IMR-90 (cell line): ENCODE data around the gene CCL20. TPM values are rescaled to one million over a fixed set of nuclear protein-coding genes. Genes with fewer than 3 reads are reported as not detected.

ENCODE experiments used
- ATAC-seq: fragments of 200-7000 bp; cut with Tn5 transposase; 2 replicates; pipeline ENCODE4 v1.9.1; 2020; ENCODE audit warnings: low read depth, mild to moderate bottlenecking, moderate library complexity
- BruUV-seq: library from RNA; stranded (reverse); fragments of 400-500 nt; replicated peaks from 2 replicates; lab custom pipeline; 2021; lab: Mats Ljungman, UMichigan
- CTCF ChIA-PET: fragments of 300-600 bp; formaldehyde crosslinking; extraction: SDS; loops from one replicate; lab custom pipeline; 2021; ENCODE audit warnings: antibody characterized with exemption; lab: Yijun Ruan, JAX
- POLR2A ChIA-PET: fragments of 300-600 bp; sonication (Branson Sonifier 250); formaldehyde crosslinking; loops from one replicate; lab custom pipeline; 2022; ENCODE audit warnings: antibody characterized with exemption; ENCODE audit not compliant: unreplicated experiment; lab: Charles Lee
- DNase-seq: peaks from one replicate; pipeline ENCODE4 v3.0.0; 2013
- H2AFZ ChIP-seq: replicated peaks from 2 replicates; pipeline ENCODE3; 2013; ENCODE audit warnings: low read length, mild to moderate bottlenecking; ENCODE audit not compliant: poor library complexity
- H2AK5ac ChIP-seq: 2 replicates; pipeline ENCODE4 v1.6.1; 2013; ENCODE audit warnings: low read depth, low read length, inconsistent platforms
- H2AK9ac ChIP-seq: replicated peaks from 2 replicates; pipeline ENCODE3; 2013; ENCODE audit warnings: mild to moderate bottlenecking, low read depth, low read length, moderate library complexity; ENCODE audit not compliant: poor library complexity
- H2BK120ac ChIP-seq: 2 replicates; pipeline ENCODE4 v1.6.1; 2013; ENCODE audit warnings: low read depth, low read length, inconsistent platforms
- H2BK15ac ChIP-seq: 3 replicates; pipeline ENCODE4 v1.6.1; 2013; ENCODE audit warnings: low read depth, low read length, inconsistent platforms
- H2BK20ac ChIP-seq: 2 replicates; pipeline ENCODE4 v1.6.1; 2013; ENCODE audit warnings: low read depth, mild to moderate bottlenecking, inconsistent platforms, low read length, moderate library complexity
- H2BK5ac ChIP-seq: 2 replicates; pipeline ENCODE4 v1.6.1; 2013; ENCODE audit warnings: mild to moderate bottlenecking, low read depth, low read length, inconsistent platforms; ENCODE audit not compliant: poor library complexity, severe bottlenecking
- H3K14ac ChIP-seq: replicated peaks from 2 replicates; pipeline ENCODE4 v1.6.1; 2013; ENCODE audit warnings: low read depth, low read length, inconsistent platforms
- H3K18ac ChIP-seq: 2 replicates; pipeline ENCODE4 v1.6.1; 2013; ENCODE audit warnings: low read depth, low read length, control low read depth
- H3K23ac ChIP-seq: 2 replicates; pipeline ENCODE4 v1.6.1; 2013; ENCODE audit warnings: low read depth, low read length, inconsistent platforms
- H3K27ac ChIP-seq: 2 replicates; pipeline ENCODE4 v1.5.1; 2013; ENCODE audit warnings: mild to moderate bottlenecking, control low read depth, low read length; ENCODE audit not compliant: insufficient read depth
- H3K27me3 ChIP-seq: 2 replicates; pipeline ENCODE4 v1.6.1; 2013; ENCODE audit warnings: low read length; ENCODE audit not compliant: control insufficient read depth, insufficient read depth
- H3K36me3 ChIP-seq: 2 replicates; pipeline ENCODE4 v1.6.1; 2013; ENCODE audit warnings: low read length, mixed read lengths; ENCODE audit not compliant: control insufficient read depth, insufficient read depth
- H3K4ac ChIP-seq: 2 replicates; pipeline ENCODE4 v1.6.1; 2013; ENCODE audit warnings: low read depth, low read length, inconsistent platforms
- H3K4me1 ChIP-seq: 2 replicates; pipeline ENCODE4 v1.6.1; 2013; ENCODE audit warnings: low read length, mixed read lengths; ENCODE audit not compliant: control insufficient read depth, insufficient read depth
- H3K4me2 ChIP-seq: 2 replicates; pipeline ENCODE4 v1.6.1; 2013; ENCODE audit warnings: low read depth, mild to moderate bottlenecking, control low read depth, low read length, moderate library complexity
- H3K4me3 ChIP-seq: 2 replicates; pipeline ENCODE4 v1.5.1; 2013; ENCODE audit warnings: low read depth, mild to moderate bottlenecking, control low read depth, low read length, moderate library complexity; ENCODE audit not compliant: insufficient read depth
- H3K56ac ChIP-seq: 2 replicates; pipeline ENCODE4 v1.6.1; 2013; ENCODE audit warnings: low read length, inconsistent platforms; ENCODE audit not compliant: insufficient read depth; ENCODE audit errors: extremely low read depth
- H3K79me1 ChIP-seq, 2 experiments: 2 replicates each; pipeline ENCODE4 v1.6.1; 2013; ENCODE audit warnings: low read length in 2 of 2, inconsistent platforms in 1 of 2, low read depth in 1 of 2
- H3K9ac ChIP-seq: 2 replicates; pipeline ENCODE4 v1.6.1; 2013; ENCODE audit warnings: low read depth, low read length, control low read depth
- H3K9me1 ChIP-seq: 2 replicates; pipeline ENCODE4 v1.6.1; 2013; ENCODE audit warnings: low read length, inconsistent platforms; ENCODE audit not compliant: insufficient read depth
- H3K9me3 ChIP-seq: 2 replicates; pipeline ENCODE4 v1.6.1; 2013; ENCODE audit warnings: low read length; ENCODE audit not compliant: control insufficient read depth, insufficient read depth
- H4K20me1 ChIP-seq: 2 replicates; pipeline ENCODE4 v1.6.1; 2013; ENCODE audit warnings: low read length, inconsistent platforms; ENCODE audit not compliant: insufficient read depth
- H4K5ac ChIP-seq: 2 replicates; pipeline ENCODE4 v1.6.1; 2013; ENCODE audit warnings: mild to moderate bottlenecking, low read depth, low read length, control low read depth
- H4K8ac ChIP-seq, 2 experiments: 2 replicates each; pipeline ENCODE4 v1.6.1; 2013; ENCODE audit warnings: low read depth in 2 of 2, low read length in 2 of 2, control low read depth in 1 of 2, inconsistent platforms in 1 of 2
- H4K91ac ChIP-seq: 2 replicates; pipeline ENCODE4 v1.6.1; 2013; ENCODE audit warnings: low read depth, low read length, inconsistent platforms; ENCODE audit not compliant: insufficient read depth
- CEBPB ChIP-seq: IDR thresholded peaks from 2 replicates; pipeline ENCODE4 v1.6.1; 2012; ENCODE audit warnings: low read depth, low read length, improper control_type of control experiment
- CTCF ChIP-seq: conservative IDR thresholded peaks from 2 replicates; pipeline ENCODE4 v1.5.1; 2012; ENCODE audit warnings: mild to moderate bottlenecking, low read depth, low read length, improper control_type of control experiment
- RAD21 ChIP-seq: IDR thresholded peaks from 2 replicates; pipeline ENCODE4 v1.6.1; 2012; ENCODE audit warnings: low read length, improper control_type of control experiment
- SMC3 ChIP-seq: fragments of 150-350 bp; IDR thresholded peaks from 2 replicates; pipeline ENCODE4 v1.6.1; 2016; ENCODE audit warnings: low read depth, mild to moderate bottlenecking, antibody characterized with exemption, low read length, moderate library complexity
- WGBS, 2 experiments: methylation state at CpG; one replicate each; pipeline versions ENCODE4 v1.1.5 to v1.1.7; 2013; ENCODE audit warnings: missing lambda C conversion rate in 2 of 2; ENCODE audit not compliant: insufficient read length in 1 of 2; ENCODE audit errors: extremely low coverage in 2 of 2; 5-methylcytosine and 5-hydroxymethylcytosine counted together
- dilution Hi-C: fragments of 300-500 bp; cut with HindIII; formaldehyde crosslinking; loops from one replicate; pipeline ENCODE4 v1.14.3; 2018; ENCODE audit warnings: low sequenced_read_pairs; ENCODE audit not compliant: unreplicated experiment
- in situ Hi-C: fragments of 300-500 bp; cut with MboI; formaldehyde crosslinking; loops from 3 replicates; pipeline ENCODE4 v1.14.3; 2019; ENCODE audit warnings: low sequenced_read_pairs, inconsistent platforms, mixed read lengths
- intact Hi-C: fragments of 100-400 bp; cut with micrococcal nuclease; formaldehyde crosslinking; loops from 2 replicates; pipeline ENCODE4 v1.10.0; 2022
- polyA plus RNA-seq, 3 experiments: library from polyadenylated mRNA; depleted of rRNA; stranded (reverse); fragments of >200 nt; gene quantifications; 2 replicates each; pipeline ENCODE4 v1.2.3, GENCODE V29; 2012; ENCODE audit warnings: low replicate concordance in 1 of 3
- total RNA-seq: library from RNA; depleted of rRNA; stranded (reverse); fragments of >200 nt; gene quantifications from 2 replicates; pipeline ENCODE4 v1.2.3, GENCODE V29; 2012

CCL20 gene
- total and polyA plus RNA-seq, 2 of the 4 experiments (the other 2 are of a cell fraction): not detected

GRCh38 chr2:227862227-227862740 is 48.6 kb downstream of the CCL20 start:
- H3K27ac ChIP-seq: no peak overlapping the region
- H4K5ac ChIP-seq: no peak overlapping the region
- no peak overlapping the region for H3K14ac ChIP-seq
- H4K8ac ChIP-seq: no peak overlapping the region
- H3K27me3 ChIP-seq: no peaks in the 10 kb centered on the region
- no peaks in the 10 kb centered on the region for H3K9me3 ChIP-seq
- WGBS, 2 experiments: no CpG with 5 or more reads among the region's 8 CpGs
- peak; percentile 36; the same call in 1 of the 2 replicates for ATAC-seq
- H3K79me1 ChIP-seq: no peaks in the 10 kb centered on the region
- H3K9me1 ChIP-seq: peaks cover 13% of the 10 kb centered on the region; the same call in 1 of the 2 replicates
- in situ Hi-C loops: no loop called here
- no peak overlapping the region for H4K91ac ChIP-seq
- no peak overlapping the region for H2AK9ac ChIP-seq
- H2BK20ac ChIP-seq: no peak overlapping the region
- no peak overlapping the region for H3K4ac ChIP-seq
- peak; percentile 40; the same call in 1 of the 2 replicates for TF ChIP-seq SMC3
- TF ChIP-seq RAD21: peak; percentile 45
- no peak for TF ChIP-seq CEBPB
- TF ChIP-seq CTCF: peak; percentile 60
- no TSS peak for BruUV-seq
- DNase-seq: peak; percentile 64
- no peak overlapping the region; the same call in 1 of the 2 replicates for H2BK120ac ChIP-seq
- peak overlapping the region; percentile 31 for H2BK5ac ChIP-seq
- H2AK5ac ChIP-seq: no peak overlapping the region
- H3K23ac ChIP-seq: no peak overlapping the region
- intact Hi-C loops: loop anchor here (1.0 to 5.0 kb wide), 3 partner anchors 45 to 456 kb away; no protein-coding TSS in a partner anchor
- H3K18ac ChIP-seq: no peak overlapping the region
- peaks cover 10% of the 10 kb centered on the region for H3K4me1 ChIP-seq
- no peak overlapping the region for H3K9ac ChIP-seq
- H2AFZ ChIP-seq: no peak overlapping the region
- H3K4me3 ChIP-seq: no peak overlapping the region
- CTCF ChIA-PET: interaction anchor here (0.8 to 2.2 kb wide), 4 partner anchors 28 to 609 kb away, joined by 3 to 7 read pairs (median 4); no protein-coding TSS in a partner anchor
- POLR2A ChIA-PET: interaction anchor here (0.5 kb wide), 1 partner anchor 45 kb away, joined by 4 read pairs; no protein-coding TSS in a partner anchor
- no peak overlapping the region for H2BK15ac ChIP-seq
- no peak overlapping the region for H3K56ac ChIP-seq
- dilution Hi-C loops: no loop called here
- H4K20me1 ChIP-seq: no peaks in the 10 kb centered on the region
- H3K36me3 ChIP-seq: no peaks in the 10 kb centered on the region
- peak overlapping the region; percentile 7; the same call in 1 of the 2 replicates for H3K4me2 ChIP-seq
